MM.1S (cell line): ENCODE measurements around the gene ZNF101.

Source experiments
- EZH2phosphoT487 ChIP-seq: fragments of 300-600 bp; sonication (generic); IDR thresholded peaks from 2 replicates; pipeline ENCODE4 v1.6.1; 2018; ENCODE audit warnings: antibody characterized with exemption, low read length
- TF ChIP-seq, protein P1 (sequence below): fragments of 300-600 bp; sonication (generic); IDR thresholded peaks from 2 replicates; pipeline ENCODE4 v1.5.1; 2016; ENCODE audit warnings: antibody characterized with exemption, low read length, mixed read lengths

GRCh38 chr19:19662871-19663255 is 5.8 kb upstream of the ZNF101 start:
- TF ChIP-seq, protein P1, sequence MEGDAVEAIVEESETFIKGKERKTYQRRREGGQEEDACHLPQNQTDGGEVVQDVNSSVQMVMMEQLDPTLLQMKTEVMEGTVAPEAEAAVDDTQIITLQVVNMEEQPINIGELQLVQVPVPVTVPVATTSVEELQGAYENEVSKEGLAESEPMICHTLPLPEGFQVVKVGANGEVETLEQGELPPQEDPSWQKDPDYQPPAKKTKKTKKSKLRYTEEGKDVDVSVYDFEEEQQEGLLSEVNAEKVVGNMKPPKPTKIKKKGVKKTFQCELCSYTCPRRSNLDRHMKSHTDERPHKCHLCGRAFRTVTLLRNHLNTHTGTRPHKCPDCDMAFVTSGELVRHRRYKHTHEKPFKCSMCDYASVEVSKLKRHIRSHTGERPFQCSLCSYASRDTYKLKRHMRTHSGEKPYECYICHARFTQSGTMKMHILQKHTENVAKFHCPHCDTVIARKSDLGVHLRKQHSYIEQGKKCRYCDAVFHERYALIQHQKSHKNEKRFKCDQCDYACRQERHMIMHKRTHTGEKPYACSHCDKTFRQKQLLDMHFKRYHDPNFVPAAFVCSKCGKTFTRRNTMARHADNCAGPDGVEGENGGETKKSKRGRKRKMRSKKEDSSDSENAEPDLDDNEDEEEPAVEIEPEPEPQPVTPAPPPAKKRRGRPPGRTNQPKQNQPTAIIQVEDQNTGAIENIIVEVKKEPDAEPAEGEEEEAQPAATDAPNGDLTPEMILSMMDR, result no peak
- TF ChIP-seq EZH2phosphoT487, result no peak
